Neural progenitor cell (in vitro differentiated cells): ENCODE results near the gene CIAO3.

Experiments used
- CTCF ChIP-seq: fragments of 200-600 bp; sonication (generic); IDR thresholded peaks from 2 replicates; pipeline ENCODE4 v1.5.1; 2017; ENCODE audit warnings: antibody characterized with exemption, mild to moderate bottlenecking
- EZH2 ChIP-seq: fragments of 200-600 bp; sonication (generic); IDR thresholded peaks from 2 replicates; pipeline ENCODE4 v1.6.1; 2017; ENCODE audit warnings: antibody characterized with exemption, mild to moderate bottlenecking, moderate library complexity
- EZH2phosphoT487 ChIP-seq: fragments of 200-600 bp; sonication (generic); IDR thresholded peaks from 2 replicates; pipeline ENCODE4 v1.6.1; 2017; ENCODE audit warnings: antibody characterized with exemption

- TF ChIP-seq CTCF, result no peak
- no peak for TF ChIP-seq EZH2
- TF ChIP-seq EZH2phosphoT487, result no peak
Measured at GRCh38 chr16:707062-707538, 33.7 kb downstream of the CIAO3 start.
